GM19452 (cell line): ENCODE measurements around the gene SSR2.

Source experiments
- ATAC-seq: cut with Tn5 transposase; IDR thresholded peaks from one replicate; pipeline ENCODE4 v1.9.1; 2021; ENCODE audit not compliant: unreplicated experiment

SSR2 gene

DNA sequence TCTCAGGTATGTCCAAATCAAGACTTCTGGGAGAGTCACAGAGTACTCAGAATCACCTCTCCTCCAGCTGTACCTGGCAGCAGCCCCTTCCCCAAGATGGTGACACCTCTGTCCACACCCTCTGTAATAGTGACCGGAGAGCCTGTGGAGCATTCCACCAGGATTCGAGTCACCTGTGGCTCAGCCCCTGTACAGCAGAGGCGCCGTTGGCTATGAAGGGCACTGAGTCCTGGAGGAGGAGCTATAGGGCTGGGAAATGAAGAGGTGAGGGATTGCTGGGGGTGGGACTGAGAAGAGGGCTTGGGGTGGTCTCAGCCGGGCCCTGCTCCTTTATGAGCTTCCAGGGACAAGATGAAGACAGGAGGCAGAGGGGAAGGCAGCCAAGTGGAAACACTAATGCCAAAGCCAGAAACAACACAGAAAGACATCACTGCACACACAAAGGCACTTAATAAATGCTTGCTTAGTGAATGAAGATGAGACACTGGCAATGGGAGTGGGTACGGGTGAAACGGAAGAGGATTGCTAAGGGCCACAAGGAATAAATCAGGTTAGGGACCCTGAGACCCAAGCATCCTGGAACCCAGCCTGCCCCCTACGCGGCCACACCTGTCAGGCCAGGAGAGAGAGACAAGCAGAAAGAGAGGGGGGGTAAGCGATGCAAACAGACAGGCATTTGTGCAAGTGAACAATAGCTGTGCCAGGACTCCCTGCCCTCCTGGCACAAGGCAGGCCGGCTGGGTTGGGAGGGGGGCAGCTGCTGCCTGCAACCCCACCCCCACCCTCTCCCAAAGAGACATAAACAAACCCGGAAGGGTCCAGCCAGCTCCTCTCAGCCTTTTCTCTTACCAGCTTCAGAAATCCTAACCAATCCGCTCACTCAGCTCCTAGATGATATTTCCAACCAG is 46.3 kb downstream of the SSR2 start:
- no peak for ATAC-seq

DNA sequence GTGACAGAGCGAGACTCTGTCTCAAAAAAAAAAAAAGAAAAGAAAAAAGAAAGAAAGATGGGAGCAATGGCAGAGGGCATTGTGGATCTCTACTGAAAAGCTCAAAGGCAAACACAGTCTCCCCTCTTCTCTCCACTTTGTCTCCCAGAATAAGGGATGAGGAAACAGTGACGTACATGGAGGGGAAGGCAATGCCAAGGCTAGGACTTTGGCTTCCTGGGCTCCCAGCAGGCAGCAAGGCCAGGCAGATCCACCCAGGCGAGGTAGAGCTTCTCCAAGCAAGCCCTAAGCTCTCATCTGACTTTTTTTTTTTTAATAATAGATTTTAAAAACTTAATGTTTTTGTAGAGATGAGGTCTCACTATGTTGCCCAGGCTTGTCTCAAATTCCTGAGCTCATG is 47.0 kb downstream of the SSR2 start:
- ATAC-seq: no peak

DNA sequence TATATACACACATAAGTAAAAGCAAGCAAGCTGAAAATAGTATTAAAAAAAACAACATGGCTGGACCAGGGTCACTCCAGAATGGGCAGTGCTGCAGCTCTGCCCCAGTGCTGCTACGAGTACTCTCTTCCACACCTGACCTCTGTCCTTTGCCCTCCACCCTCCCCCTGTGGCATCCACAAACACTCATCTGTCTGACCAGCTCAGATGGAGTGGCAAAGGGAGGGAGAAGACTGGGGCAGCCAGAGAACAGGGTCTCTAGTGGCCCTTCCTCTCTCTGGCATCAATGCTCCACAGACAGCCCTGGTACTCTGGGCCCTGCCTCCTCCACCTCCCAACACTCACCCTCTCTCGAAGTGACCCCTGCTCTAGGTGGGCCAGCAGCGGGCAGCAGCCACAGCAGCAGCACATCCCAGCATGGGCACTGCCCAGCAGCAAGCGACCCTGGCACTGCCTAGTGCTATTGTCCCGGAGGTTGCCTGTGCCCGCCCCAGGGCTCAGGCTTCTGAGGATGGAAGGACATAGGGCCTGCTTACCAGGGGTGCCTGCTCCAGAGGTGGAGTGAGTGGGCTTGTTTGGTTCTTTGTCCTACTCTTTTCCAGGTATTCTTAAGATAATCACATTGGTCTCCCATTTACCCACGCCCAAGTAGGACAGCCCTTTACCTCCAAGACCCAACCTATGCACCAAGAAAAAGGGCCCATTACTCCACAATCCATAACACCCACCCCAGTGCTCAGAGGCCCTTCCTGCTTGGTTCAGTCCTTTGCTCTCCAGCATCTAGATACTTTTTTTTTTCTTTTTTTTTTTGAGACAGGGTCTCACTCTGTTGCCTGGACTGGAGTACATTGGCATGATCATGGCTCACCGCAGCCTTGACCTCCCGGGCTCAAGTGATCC is 48.6 kb downstream of the SSR2 start:
- no peak for ATAC-seq

GRCh38 chr1:155970531-155971167 is 50.1 kb downstream of the SSR2 start:
- ATAC-seq: no peak

- ATAC-seq: no peak
These were observed 51.4 kb downstream of the SSR2 start for GRCh38 chr1:155969377-155969791.

- ATAC-seq: no peak
These were observed 52.1 kb downstream of the SSR2 start for GRCh38 chr1:155968670-155969069.

GRCh38 chr1:155968051-155968400 is 52.7 kb downstream of the SSR2 start:
- ATAC-seq: no peak

- ATAC-seq: no peak
These were observed 53.3 kb downstream of the SSR2 start for GRCh38 chr1:155967341-155968050.

DNA sequence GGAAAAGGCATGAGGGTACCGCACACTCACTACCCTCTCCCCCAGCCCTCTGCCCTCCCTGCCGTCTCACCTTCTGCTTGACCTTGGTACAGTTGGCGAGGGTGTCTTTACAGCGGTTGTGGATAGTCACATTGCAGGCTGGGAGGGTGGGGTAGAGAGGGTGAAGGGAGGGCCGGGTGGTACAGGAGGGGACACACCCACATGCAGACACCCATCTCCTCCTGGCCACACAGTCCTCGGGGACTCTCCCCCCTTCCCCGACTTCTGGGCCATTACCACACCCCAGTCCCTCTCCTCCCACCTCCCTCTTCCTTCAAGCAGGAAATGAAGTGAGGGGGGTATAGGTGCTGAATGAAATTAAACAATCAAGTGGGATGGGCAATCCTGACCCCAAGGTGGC is 54.0 kb downstream of the SSR2 start:
- no peak for ATAC-seq

GRCh38 chr1:155966135-155966534 is 54.6 kb downstream of the SSR2 start:
- no peak for ATAC-seq

GRCh38 chr1:155964193-155964592 is 56.6 kb downstream of the SSR2 start:
- ATAC-seq: no peak

DNA sequence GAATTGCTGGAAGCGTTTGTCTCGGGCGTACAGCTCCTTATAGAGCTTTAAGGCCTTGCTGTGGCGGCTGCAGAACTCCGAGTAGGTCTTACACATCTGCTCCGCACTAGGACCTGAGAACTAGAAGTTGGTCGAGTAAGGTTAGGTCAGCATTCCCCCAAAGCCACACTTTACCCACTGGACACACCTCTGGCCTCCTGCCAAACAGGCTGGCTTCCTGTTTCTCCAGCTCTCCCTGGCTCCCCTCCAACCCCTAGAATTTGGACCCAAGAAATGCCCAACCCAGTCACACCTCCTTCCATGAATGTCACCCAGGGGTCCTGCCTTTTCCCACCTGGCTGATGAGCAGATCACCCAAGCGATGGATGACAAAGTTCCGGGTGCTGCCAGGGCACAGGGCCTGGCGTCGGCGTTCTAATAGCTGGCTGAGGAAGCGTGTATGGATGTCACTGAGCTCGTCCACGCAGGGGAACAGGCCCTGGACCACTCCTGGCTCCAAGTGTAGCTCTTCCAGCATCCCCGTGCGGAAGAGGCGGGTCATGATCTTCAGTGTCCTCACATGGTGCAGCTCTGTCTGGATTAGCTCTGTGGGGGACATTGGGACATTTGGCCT is 58.0 kb downstream of the SSR2 start:
- ATAC-seq: no peak

- no peak for ATAC-seq
These were observed 58.8 kb downstream of the SSR2 start for GRCh38 chr1:155961937-155962336.

DNA sequence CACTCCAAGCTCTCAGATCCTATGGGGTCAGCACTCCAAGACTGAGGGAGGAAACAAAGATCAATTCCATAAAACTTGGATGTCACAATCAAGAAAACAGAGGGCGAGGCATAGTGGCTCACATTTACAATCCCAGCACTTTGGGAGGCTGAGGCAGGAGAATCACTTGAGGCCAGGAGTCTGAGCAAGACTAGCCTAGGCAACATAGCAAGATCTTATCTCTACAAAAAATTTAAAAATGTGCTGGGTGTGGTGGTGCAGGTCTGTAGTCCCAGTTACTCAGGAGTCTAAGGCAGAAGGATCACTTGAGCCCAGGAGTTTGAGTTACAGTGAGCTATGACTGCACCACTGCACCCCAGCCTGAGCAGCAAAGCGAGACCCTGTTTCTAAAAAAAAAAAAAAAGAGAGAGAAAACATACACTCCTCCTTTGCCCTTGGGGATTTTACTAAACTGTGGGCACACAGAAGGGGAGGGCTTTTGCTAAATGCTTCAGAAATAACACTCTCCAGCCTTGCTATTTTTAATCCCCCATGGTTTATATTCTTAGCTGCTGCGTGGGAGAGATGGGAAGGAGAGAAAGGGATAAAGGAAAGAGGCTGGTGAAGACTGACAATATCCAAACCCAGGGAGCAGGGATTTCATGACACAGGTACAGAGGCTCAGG is 60.5 kb downstream of the SSR2 start:
- ATAC-seq: no peak
